HepG2 (cell line): Measurements from ENCODE around the gene PTGR2. TPM values are rescaled to one million over a fixed set of nuclear protein-coding genes. Genes with fewer than 3 reads are reported as not detected.

Experiments used
- BCL6 ChIP-seq: IDR thresholded peaks from 2 replicates; pipeline ENCODE4 v1.6.1; 2016; ENCODE audit warnings: missing genetic modification reagents, missing compliant biosample characterization
- BORCS8-MEF2B ChIP-seq: sonication (generic); formaldehyde crosslinking; IDR thresholded peaks from 2 replicates; pipeline ENCODE4 v1.8.0; 2022; ENCODE audit warnings: mild to moderate bottlenecking, missing genetic modification reagents
- FOSL1 ChIP-seq: sonication (generic); formaldehyde crosslinking; IDR thresholded peaks from 2 replicates; pipeline ENCODE4 v1.9.0; 2021; ENCODE audit warnings: missing genetic modification reagents, borderline replicate concordance
- HDAC2 ChIP-seq: sonication (generic); formaldehyde crosslinking; IDR thresholded peaks from 2 replicates; pipeline ENCODE4 v1.4.0; 2020; ENCODE audit warnings: missing genetic modification reagents
- HMG20B ChIP-seq: conservative IDR thresholded peaks from 2 replicates; pipeline ENCODE4 v1.6.1; 2016; ENCODE audit warnings: missing genetic modification reagents, missing compliant biosample characterization
- NFE2L2 ChIP-seq: fragments of 150-350 bp; IDR thresholded peaks from 2 replicates; pipeline ENCODE4 v1.6.1; 2014; ENCODE audit warnings: low read length
- RARA ChIP-seq: IDR thresholded peaks from 2 replicates; pipeline ENCODE4 v1.6.1; 2016; ENCODE audit warnings: missing genetic modification reagents, missing compliant biosample characterization
- SIX4 ChIP-seq: sonication (generic); formaldehyde crosslinking; IDR thresholded peaks from 2 replicates; pipeline ENCODE4 v1.4.0; 2020; ENCODE audit warnings: missing genetic modification reagents
- SPEN ChIP-seq: sonication (generic); formaldehyde crosslinking; IDR thresholded peaks from 2 replicates; pipeline ENCODE4 v1.5.1; 2020; ENCODE audit warnings: low read depth, mild to moderate bottlenecking, missing genetic modification reagents
- ZNF44 ChIP-seq: sonication (generic); formaldehyde crosslinking; IDR thresholded peaks from 2 replicates; pipeline ENCODE4 v1.5.1; 2020; ENCODE audit warnings: mild to moderate bottlenecking, missing genetic modification reagents
- ZNF558 ChIP-seq: sonication (generic); formaldehyde crosslinking; IDR thresholded peaks from 2 replicates; pipeline ENCODE4 v1.9.0; 2022; ENCODE audit warnings: mild to moderate bottlenecking, missing genetic modification reagents, borderline replicate concordance
- ZNF792 ChIP-seq: IDR thresholded peaks from 2 replicates; pipeline ENCODE4 v1.6.1; 2016
- ZNF879 ChIP-seq: sonication (generic); formaldehyde crosslinking; IDR thresholded peaks from 2 replicates; pipeline ENCODE4 v1.8.1; 2023; ENCODE audit warnings: missing genetic modification reagents
- polyA plus RNA-seq, 8 experiments: library from polyadenylated mRNA; depleted of rRNA in 3 of 8; stranded (reverse) in 7 of 8; unstranded in 1 of 8; fragments of >200 nt; fragmentation: Illumina TruSeq in 4 of 8; extraction: Trizol in 4 of 8; gene quantifications; 2 replicates each; pipeline versions ENCODE4 v1.2.1 to v1.2.3, GENCODE V29; 2011 to 2016; ENCODE audit warnings: low read depth in 4 of 8, missing spikeins in 1 of 8, mixed read lengths in 1 of 8; ENCODE audit not compliant: insufficient read depth in 1 of 8
- total RNA-seq, 5 experiments: library from RNA; depleted of rRNA; stranded (reverse); fragments of >200 nt; fragmentation: Illumina TruSeq; extraction: Trizol; gene quantifications; 2 replicates each; pipeline ENCODE4 v1.2.3, GENCODE V29; 2016; ENCODE audit warnings: low read depth in 1 of 5
- TF ChIP-seq, protein P1 (sequence below): IDR thresholded peaks from 2 replicates; pipeline ENCODE4 v1.6.1; 2016
- TF ChIP-seq, protein P2 (sequence below): sonication (generic); formaldehyde crosslinking; IDR thresholded peaks from 2 replicates; pipeline ENCODE4 v1.8.1; 2023; ENCODE audit warnings: mild to moderate bottlenecking, missing genetic modification reagents
- TF ChIP-seq, protein P3 (sequence below): sonication (generic); formaldehyde crosslinking; IDR thresholded peaks from 2 replicates; pipeline ENCODE4 v1.5.1; 2020; ENCODE audit warnings: mild to moderate bottlenecking, missing genetic modification reagents, borderline replicate concordance
- TF ChIP-seq, protein P4 (sequence below): sonication (generic); formaldehyde crosslinking; IDR thresholded peaks from 2 replicates; pipeline ENCODE4 v1.4.0; 2020; ENCODE audit warnings: missing genetic modification reagents
- TF ChIP-seq, protein P5 (sequence below): IDR thresholded peaks from 2 replicates; pipeline ENCODE4 v1.6.1; 2016; ENCODE audit warnings: missing genetic modification reagents, missing compliant biosample characterization

PTGR2 gene
- total and polyA plus RNA-seq, 2 of the 13 experiments (the other 11 are each of a cell fraction or from before 2014, with no cell fraction given), result 3.0 to 4.3 TPM

DNA sequence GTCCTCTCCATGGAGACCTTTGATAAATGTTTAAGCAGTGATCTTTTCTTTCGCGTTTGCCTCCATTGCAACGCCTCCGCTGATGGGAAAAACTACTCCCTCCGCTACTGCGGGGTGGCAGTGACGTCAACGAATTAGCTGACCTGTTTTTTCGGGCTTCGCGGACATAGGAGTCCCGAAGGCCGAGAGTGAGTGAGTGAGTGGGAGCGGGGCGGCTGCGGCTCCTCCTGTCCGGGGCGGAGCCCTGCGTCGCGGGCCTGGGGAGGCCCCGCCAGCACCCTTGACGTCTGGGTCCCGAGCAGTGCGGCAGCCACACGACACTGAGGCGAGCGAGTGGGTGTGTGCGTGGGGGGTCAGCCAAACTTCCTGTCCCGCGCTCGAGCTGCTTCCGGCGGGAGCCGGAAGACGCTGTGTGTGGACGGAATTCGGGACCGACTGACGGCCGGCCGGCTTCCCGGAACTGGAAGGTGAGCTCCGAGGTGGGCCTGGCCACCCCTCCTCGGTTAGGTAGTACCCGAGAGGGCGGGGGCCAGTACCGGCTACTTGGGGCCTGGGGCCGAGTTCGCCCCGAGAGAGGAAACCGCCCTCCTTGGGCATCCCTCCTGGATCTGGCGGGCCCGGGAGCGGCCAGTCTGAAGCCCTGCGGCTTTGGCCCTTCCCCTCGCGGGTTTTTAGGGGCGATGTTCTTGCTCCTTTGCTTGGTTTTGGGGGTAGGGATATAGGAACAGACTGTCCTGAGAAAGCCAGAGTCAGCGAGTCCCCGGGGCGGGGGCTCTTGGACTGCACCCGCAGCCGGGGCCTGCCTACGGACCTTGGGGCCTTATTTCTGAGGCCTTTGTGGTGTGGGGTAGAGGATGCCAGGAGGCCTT lies 35.1 kb downstream of the PTGR2 start, which contains the start of gene ZNF410 (continued):
- TF ChIP-seq, protein P1, sequence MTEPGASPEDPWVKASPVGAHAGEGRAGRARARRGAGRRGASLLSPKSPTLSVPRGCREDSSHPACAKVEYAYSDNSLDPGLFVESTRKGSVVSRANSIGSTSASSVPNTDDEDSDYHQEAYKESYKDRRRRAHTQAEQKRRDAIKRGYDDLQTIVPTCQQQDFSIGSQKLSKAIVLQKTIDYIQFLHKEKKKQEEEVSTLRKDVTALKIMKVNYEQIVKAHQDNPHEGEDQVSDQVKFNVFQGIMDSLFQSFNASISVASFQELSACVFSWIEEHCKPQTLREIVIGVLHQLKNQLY (CRISPR knock-in tag), result peak; percentile 42; the same call in 1 of the 2 replicates
- peak; percentile 78; the same call in 1 of the 2 replicates for TF ChIP-seq SPEN (CRISPR knock-in tag)
- TF ChIP-seq, protein P2, sequence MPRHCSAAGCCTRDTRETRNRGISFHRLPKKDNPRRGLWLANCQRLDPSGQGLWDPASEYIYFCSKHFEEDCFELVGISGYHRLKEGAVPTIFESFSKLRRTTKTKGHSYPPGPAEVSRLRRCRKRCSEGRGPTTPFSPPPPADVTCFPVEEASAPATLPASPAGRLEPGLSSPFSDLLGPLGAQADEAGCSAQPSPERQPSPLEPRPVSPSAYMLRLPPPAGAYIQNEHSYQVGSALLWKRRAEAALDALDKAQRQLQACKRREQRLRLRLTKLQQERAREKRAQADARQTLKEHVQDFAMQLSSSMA (CRISPR knock-in tag), result peak; percentile 83; the same call in 1 of the 2 replicates
- TF ChIP-seq, protein P3, sequence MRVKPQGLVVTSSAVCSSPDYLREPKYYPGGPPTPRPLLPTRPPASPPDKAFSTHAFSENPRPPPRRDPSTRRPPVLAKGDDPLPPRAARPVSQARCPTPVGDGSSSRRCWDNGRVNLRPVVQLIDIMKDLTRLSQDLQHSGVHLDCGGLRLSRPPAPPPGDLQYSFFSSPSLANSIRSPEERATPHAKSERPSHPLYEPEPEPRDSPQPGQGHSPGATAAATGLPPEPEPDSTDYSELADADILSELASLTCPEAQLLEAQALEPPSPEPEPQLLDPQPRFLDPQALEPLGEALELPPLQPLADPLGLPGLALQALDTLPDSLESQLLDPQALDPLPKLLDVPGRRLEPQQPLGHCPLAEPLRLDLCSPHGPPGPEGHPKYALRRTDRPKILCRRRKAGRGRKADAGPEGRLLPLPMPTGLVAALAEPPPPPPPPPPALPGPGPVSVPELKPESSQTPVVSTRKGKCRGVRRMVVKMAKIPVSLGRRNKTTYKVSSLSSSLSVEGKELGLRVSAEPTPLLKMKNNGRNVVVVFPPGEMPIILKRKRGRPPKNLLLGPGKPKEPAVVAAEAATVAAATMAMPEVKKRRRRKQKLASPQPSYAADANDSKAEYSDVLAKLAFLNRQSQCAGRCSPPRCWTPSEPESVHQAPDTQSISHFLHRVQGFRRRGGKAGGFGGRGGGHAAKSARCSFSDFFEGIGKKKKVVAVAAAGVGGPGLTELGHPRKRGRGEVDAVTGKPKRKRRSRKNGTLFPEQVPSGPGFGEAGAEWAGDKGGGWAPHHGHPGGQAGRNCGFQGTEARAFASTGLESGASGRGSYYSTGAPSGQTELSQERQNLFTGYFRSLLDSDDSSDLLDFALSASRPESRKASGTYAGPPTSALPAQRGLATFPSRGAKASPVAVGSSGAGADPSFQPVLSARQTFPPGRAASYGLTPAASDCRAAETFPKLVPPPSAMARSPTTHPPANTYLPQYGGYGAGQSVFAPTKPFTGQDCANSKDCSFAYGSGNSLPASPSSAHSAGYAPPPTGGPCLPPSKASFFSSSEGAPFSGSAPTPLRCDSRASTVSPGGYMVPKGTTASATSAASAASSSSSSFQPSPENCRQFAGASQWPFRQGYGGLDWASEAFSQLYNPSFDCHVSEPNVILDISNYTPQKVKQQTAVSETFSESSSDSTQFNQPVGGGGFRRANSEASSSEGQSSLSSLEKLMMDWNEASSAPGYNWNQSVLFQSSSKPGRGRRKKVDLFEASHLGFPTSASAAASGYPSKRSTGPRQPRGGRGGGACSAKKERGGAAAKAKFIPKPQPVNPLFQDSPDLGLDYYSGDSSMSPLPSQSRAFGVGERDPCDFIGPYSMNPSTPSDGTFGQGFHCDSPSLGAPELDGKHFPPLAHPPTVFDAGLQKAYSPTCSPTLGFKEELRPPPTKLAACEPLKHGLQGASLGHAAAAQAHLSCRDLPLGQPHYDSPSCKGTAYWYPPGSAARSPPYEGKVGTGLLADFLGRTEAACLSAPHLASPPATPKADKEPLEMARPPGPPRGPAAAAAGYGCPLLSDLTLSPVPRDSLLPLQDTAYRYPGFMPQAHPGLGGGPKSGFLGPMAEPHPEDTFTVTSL, result peak; percentile 51; the same call in 1 of the 2 replicates
- TF ChIP-seq ZNF792 (CRISPR knock-in tag), result no peak; the same call in 1 of the 2 replicates
- peak; percentile 60; the same call in 1 of the 2 replicates for TF ChIP-seq BCL6 (CRISPR knock-in tag)
- TF ChIP-seq NFE2L2, result no peak
- no peak for TF ChIP-seq HMG20B (CRISPR knock-in tag)
- TF ChIP-seq HDAC2 (CRISPR knock-in tag), result peak; percentile 85
- TF ChIP-seq ZNF879, result 0 out of 2 replicates have a peak, but pooled peaks have one; percentile 66
- peak; percentile 50; the same call in 1 of the 2 replicates for TF ChIP-seq SIX4 (CRISPR knock-in tag)
- no peak for TF ChIP-seq FOSL1 (CRISPR knock-in tag)
- TF ChIP-seq, protein P4, sequence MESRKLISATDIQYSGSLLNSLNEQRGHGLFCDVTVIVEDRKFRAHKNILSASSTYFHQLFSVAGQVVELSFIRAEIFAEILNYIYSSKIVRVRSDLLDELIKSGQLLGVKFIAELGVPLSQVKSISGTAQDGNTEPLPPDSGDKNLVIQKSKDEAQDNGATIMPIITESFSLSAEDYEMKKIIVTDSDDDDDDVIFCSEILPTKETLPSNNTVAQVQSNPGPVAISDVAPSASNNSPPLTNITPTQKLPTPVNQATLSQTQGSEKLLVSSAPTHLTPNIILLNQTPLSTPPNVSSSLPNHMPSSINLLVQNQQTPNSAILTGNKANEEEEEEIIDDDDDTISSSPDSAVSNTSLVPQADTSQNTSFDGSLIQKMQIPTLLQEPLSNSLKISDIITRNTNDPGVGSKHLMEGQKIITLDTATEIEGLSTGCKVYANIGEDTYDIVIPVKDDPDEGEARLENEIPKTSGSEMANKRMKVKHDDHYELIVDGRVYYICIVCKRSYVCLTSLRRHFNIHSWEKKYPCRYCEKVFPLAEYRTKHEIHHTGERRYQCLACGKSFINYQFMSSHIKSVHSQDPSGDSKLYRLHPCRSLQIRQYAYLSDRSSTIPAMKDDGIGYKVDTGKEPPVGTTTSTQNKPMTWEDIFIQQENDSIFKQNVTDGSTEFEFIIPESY (CRISPR knock-in tag), result no peak
- peak; percentile 46; the same call in 1 of the 2 replicates for TF ChIP-seq RARA
- TF ChIP-seq BORCS8-MEF2B, result no peak; the same call in 1 of the 2 replicates
- TF ChIP-seq, protein P5, sequence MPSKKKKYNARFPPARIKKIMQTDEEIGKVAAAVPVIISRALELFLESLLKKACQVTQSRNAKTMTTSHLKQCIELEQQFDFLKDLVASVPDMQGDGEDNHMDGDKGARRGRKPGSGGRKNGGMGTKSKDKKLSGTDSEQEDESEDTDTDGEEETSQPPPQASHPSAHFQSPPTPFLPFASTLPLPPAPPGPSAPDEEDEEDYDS, result no peak; the same call in 1 of the 2 replicates
- no peak for TF ChIP-seq ZNF558 (CRISPR knock-in tag)
- TF ChIP-seq ZNF44 (CRISPR knock-in tag), result 0 out of 2 replicates have a peak, but pooled peaks have one; percentile 30
